HG03095 (cell line): ENCODE measurements around the gene DCC.

ENCODE experiments used
- ATAC-seq: cut with Tn5 transposase; IDR thresholded peaks from one replicate; pipeline ENCODE4 v1.9.1; 2021; ENCODE audit warnings: moderate library complexity; ENCODE audit not compliant: unreplicated experiment

Gene DCC

GRCh38 chr18:52670896-52671295 is 330.9 kb downstream of the DCC start:
- no peak for ATAC-seq

GRCh38 chr18:52678034-52678433 is 338.0 kb downstream of the DCC start:
- no peak for ATAC-seq

GRCh38 chr18:52678551-52678950 is 338.6 kb downstream of the DCC start:
- ATAC-seq, result no peak

GRCh38 chr18:52679354-52679753 is 339.4 kb downstream of the DCC start:
- no peak for ATAC-seq

- ATAC-seq, result no peak
Measured at GRCh38 chr18:52682260-52682659, 342.3 kb downstream of the DCC start.

- no peak for ATAC-seq
Measured at GRCh38 chr18:52685316-52685715, 345.3 kb downstream of the DCC start.

GRCh38 chr18:52691841-52692240 is 351.8 kb downstream of the DCC start:
- no peak for ATAC-seq

- ATAC-seq, result no peak
Measured at GRCh38 chr18:52694804-52695203, 354.8 kb downstream of the DCC start.

GRCh38 chr18:52700116-52700515 is 360.1 kb downstream of the DCC start:
- ATAC-seq, result no peak

GRCh38 chr18:52700816-52701215 is 360.8 kb downstream of the DCC start:
- no peak for ATAC-seq

- no peak for ATAC-seq
Measured at GRCh38 chr18:52701219-52701935, 361.4 kb downstream of the DCC start.

- ATAC-seq, result no peak
Measured at GRCh38 chr18:52715421-52715820, 375.4 kb downstream of the DCC start.

- ATAC-seq, result no peak
Measured at GRCh38 chr18:52715991-52716390, 376.0 kb downstream of the DCC start.

GRCh38 chr18:52716973-52717372 is 377.0 kb downstream of the DCC start:
- no peak for ATAC-seq

- ATAC-seq, result no peak
Measured at GRCh38 chr18:52722904-52723303, 382.9 kb downstream of the DCC start.

GRCh38 chr18:52723550-52723970 is 383.6 kb downstream of the DCC start:
- no peak for ATAC-seq

- no peak for ATAC-seq
Measured at GRCh38 chr18:52730972-52731619, 391.1 kb downstream of the DCC start.

GRCh38 chr18:52738946-52739345 is 398.9 kb downstream of the DCC start:
- no peak for ATAC-seq

GRCh38 chr18:52746986-52747385 is 407.0 kb downstream of the DCC start:
- no peak for ATAC-seq

- ATAC-seq, result no peak
Measured at GRCh38 chr18:52747869-52748268, 407.9 kb downstream of the DCC start.

GRCh38 chr18:52748343-52748742 is 408.3 kb downstream of the DCC start:
- ATAC-seq, result no peak

- no peak for ATAC-seq
Measured at GRCh38 chr18:52749542-52749941, 409.5 kb downstream of the DCC start.

- no peak for ATAC-seq
Measured at GRCh38 chr18:52750995-52751394, 411.0 kb downstream of the DCC start.
